GM12892 (cell line): ENCODE data around the gene ABCA1.

Source experiments
- POLR2A ChIP-seq: IDR thresholded peaks from 2 replicates; pipeline ENCODE4 v1.6.1; 2011; ENCODE audit warnings: low read depth, low read length, control low read depth
- POLR2AphosphoS5 ChIP-seq: IDR thresholded peaks from 2 replicates; pipeline ENCODE4 v1.6.1; 2011; ENCODE audit warnings: low read depth, low read length, control low read depth
- TAF1 ChIP-seq: IDR thresholded peaks from 2 replicates; pipeline ENCODE4 v1.6.1; 2011; ENCODE audit warnings: low read depth, mild to moderate bottlenecking, control low read depth, low read length, borderline replicate concordance

DNA sequence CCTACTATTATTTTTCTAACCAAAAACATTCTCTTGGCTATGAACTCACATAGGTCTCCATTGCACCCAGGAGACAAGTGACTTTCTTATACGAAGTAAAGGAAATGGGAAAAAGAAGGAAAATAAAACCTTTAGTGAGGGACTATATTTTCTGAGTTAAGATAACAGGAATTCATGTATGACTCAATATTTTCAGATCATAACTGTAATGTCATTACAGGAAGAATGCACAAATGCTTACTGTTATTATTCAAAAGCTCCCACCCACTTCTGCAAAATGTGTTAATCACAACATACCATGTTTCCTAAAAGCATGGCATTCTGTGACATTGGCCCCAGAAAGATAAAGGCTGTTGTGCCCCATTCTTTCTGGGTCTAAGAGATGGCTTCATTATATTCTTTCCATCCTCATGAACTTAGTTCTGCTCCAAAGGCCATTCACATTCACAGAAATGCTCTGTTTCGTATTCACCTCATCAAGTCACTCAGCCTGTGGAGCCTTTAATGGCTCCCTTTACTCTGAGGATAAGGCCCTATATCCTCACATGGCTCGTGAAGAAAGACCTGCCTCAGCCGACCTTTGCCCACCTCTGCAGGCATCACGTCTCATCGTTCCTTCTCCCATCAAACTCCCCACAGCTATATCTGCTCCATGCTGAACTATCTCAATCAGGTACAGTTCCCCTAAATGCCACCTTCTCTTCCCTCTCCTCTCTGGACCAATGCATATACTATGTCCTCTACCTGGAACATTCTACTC lies 77.0 kb downstream of the ABCA1 start:
- TF ChIP-seq POLR2A (no peak), POLR2AphosphoS5 (no peak), TAF1 (no peak)
